Embryonic facial prominence (tissue), 1 donor: ENCODE measurements around the gene SCN8A.

Experiments
- DNase-seq: peaks from one replicate; pipeline ENCODE4 v3.0.0-alpha.2; 2016; ENCODE audit errors: extremely low spot score

SCN8A gene

GRCh38 chr12:51833448-51834227 lies 242.6 kb downstream of the SCN8A start:
- DNase-seq = no peak

GRCh38 chr12:51834411-51834810 lies 243.4 kb downstream of the SCN8A start:
- DNase-seq = no peak

- no peak for DNase-seq
Observed at GRCh38 chr12:51836041-51836826, 245.2 kb downstream of the SCN8A start.

- no peak for DNase-seq
Observed at GRCh38 chr12:51836827-51837173, 245.8 kb downstream of the SCN8A start.

- DNase-seq = no peak
Observed at GRCh38 chr12:51837286-51837685, 246.3 kb downstream of the SCN8A start.

GRCh38 chr12:51838036-51838435 lies 247.0 kb downstream of the SCN8A start:
- DNase-seq = no peak

GRCh38 chr12:51838762-51839161 lies 247.7 kb downstream of the SCN8A start:
- no peak for DNase-seq

GRCh38 chr12:51839310-51839947 lies 248.4 kb downstream of the SCN8A start:
- DNase-seq = no peak

GRCh38 chr12:51840966-51841365 lies 249.9 kb downstream of the SCN8A start:
- no peak for DNase-seq

- no peak for DNase-seq
Observed at GRCh38 chr12:51841727-51842126, 250.7 kb downstream of the SCN8A start.

- no peak for DNase-seq
Observed at GRCh38 chr12:51844854-51845253, 253.8 kb downstream of the SCN8A start.

GRCh38 chr12:51845482-51845881 lies 254.4 kb downstream of the SCN8A start:
- no peak for DNase-seq

- DNase-seq = no peak
Observed at GRCh38 chr12:51846271-51846691, 255.2 kb downstream of the SCN8A start.

GRCh38 chr12:51846911-51847642 lies 256.0 kb downstream of the SCN8A start:
- DNase-seq = no peak

- DNase-seq = no peak
Observed at GRCh38 chr12:51847643-51848325, 256.8 kb downstream of the SCN8A start.

- no peak for DNase-seq
Observed at GRCh38 chr12:51848326-51848727, 257.3 kb downstream of the SCN8A start, which contains the start of gene FIGNL2. Gene FIGNL2 (minus strand): TSS chr12:51848718. CDS start chr12:51822413, 26,305 bp downstream.

- DNase-seq = no peak
Observed at GRCh38 chr12:51848841-51849735, 258.1 kb downstream of the SCN8A start.

- DNase-seq = no peak
Observed at GRCh38 chr12:51850081-51850964, 259.3 kb downstream of the SCN8A start.

GRCh38 chr12:51850965-51851299 lies 259.9 kb downstream of the SCN8A start:
- DNase-seq = no peak
